GM20000 (cell line): ENCODE data around the gene STAG1.
"Not testable (repeated sequence)": the region's sequence is repeated elsewhere in the genome, so short reads cannot be mapped to it uniquely, and the experiment has no call there.

ENCODE experiments used
- DNase-seq: peaks from one replicate; pipeline ENCODE4 v3.0.0; 2012; ENCODE audit warnings: low spot score
- TF ChIP-seq, protein P1 (sequence below): IDR thresholded peaks from 2 replicates; pipeline ENCODE4 v1.5.1; 2012; ENCODE audit warnings: mild to moderate bottlenecking, control low read depth; ENCODE audit errors: extremely low read depth, missing control alignments

STAG1 gene

DNA sequence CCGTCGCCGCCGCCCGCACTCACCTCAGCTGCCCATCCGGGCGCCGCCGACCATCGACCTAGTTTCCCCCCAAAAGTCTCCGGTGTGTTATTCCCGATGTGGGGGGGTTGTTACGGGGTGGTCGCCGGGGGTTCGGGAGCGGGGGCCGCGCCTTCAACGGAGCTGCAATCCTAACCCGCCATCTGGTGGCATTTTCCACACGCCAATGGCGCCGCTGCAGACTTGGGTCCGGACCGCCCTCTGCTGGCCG is at the start of gene STAG1:
Gene STAG1, minus strand, starts transcription at position 207 of the 250 bp plus-strand sequence. CDS start 121,480 bp downstream, outside the sequence.
- no peak for DNase-seq

DNA sequence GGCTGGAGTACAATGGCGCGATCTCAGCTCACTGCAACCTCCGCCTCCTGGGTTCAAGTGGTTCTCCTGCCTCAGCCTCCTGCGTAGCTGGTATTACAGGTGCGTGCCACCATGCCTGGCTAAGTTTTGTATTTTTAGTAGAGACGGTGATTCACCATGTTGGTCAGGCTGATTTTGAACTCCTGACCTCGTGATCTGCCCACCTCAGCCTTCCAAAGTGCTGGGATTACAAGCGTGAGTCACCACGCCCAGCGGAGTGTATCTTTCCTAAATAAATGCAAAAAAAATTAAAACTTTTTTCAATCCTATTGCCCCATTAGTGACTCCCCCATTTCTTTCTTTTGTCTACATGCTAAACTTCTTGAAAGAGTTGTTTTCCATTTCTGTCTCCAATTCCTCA is 49.0 kb upstream of the STAG1 start:
- DNase-seq = not testable (repeated sequence)

More for the DNA sequence above, at the start of gene STAG1:
- TF ChIP-seq, protein P1, sequence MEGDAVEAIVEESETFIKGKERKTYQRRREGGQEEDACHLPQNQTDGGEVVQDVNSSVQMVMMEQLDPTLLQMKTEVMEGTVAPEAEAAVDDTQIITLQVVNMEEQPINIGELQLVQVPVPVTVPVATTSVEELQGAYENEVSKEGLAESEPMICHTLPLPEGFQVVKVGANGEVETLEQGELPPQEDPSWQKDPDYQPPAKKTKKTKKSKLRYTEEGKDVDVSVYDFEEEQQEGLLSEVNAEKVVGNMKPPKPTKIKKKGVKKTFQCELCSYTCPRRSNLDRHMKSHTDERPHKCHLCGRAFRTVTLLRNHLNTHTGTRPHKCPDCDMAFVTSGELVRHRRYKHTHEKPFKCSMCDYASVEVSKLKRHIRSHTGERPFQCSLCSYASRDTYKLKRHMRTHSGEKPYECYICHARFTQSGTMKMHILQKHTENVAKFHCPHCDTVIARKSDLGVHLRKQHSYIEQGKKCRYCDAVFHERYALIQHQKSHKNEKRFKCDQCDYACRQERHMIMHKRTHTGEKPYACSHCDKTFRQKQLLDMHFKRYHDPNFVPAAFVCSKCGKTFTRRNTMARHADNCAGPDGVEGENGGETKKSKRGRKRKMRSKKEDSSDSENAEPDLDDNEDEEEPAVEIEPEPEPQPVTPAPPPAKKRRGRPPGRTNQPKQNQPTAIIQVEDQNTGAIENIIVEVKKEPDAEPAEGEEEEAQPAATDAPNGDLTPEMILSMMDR = peak; percentile 100

DNA sequence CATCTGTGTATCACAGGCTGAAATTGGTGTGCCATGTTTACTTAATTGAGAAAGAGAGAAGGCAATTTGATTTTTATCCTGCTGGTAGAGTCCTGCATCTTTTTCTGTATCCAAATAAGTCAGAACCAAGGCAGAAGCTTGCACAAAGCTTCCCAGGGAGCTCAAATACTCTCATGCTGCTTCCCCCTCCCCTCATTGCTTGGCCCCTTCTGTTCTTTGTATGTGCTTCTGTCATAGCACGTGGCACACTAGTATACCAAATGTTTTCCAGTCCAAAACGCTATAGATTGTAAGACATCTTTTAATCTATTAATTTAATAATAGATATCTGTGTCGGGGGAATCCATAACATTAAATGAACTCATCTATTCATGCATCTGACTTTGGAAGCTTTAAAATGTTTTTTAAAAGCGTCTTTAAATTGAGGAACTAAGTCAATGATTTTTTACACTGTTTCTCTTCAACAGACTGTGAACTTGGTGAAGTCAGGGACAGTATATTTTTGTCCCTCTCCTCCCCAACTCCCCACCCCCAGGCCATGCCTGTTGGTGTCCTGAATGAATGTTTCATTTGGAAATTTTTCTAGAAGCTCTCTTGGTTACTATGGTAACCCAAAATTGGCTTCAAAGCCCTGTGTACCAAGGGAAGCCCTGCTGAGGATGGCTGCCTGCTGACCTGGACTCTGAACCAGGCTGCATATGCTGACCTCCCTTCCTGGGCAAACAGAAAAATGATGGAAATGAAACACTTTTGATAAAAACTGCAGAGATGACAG is 40.6 kb upstream of the STAG1 start:
- DNase-seq = no peak
- TF ChIP-seq, protein P1 = no peak

DNA sequence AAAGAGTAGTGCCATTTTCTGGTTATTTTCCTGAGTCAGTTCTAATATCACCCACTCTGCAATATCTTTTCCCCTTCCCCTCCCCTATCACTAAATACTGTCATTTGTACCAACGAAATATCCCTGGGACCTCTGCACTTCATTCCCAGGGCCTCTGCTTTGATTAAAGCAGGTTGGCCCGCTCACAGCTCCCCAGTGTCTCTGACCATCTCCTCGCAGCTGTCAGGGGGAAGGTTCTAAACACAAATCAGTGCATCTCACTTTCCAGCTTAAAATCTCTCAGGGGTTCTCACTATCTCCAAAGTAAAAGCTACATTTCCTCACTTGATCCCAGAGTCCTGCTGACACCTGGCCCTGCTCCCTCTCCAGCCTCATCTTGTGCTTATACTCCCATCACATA is 38.6 kb upstream of the STAG1 start:
- TF ChIP-seq, protein P1 = no peak
- no peak for DNase-seq

DNA sequence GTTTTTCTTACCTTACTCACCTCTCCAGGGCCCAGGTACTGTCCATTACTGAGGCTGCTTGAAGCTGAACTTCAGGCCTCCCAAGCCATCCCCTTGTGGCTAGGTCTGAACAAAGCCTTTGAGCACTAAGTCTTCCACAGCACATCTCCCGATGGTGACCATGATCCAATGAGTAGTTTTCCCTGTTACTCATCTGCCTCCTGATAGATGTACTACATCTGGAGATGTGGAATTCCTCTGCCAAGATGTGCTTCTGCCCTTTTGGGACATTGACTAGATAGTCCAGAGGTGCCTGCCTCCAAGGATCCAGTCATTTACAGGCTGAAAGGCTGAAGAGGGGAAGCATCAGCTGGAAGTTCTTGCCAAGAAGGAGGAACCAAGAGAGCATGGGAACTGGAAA is 37.8 kb upstream of the STAG1 start:
- DNase-seq = no peak
- TF ChIP-seq, protein P1 = no peak

DNA sequence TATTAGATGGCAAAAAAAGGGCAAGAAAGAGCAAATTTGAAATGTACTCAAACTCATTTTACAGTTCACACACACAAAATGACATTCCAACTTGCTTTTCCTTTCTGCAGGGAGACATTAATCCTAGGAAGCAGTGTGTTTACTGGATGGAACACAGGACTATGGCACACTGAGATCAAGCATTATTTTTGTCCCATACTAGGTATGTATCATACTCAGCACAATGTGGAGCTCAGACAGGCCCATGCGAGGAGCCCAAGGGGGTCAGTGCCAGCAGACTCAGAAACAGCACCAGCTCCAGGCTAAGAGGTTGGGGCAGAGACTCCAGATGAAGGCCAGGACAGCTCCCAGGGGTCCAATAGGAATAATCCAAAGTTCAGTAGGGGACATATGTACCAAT is 36.0 kb upstream of the STAG1 start:
- TF ChIP-seq, protein P1 = no peak
- DNase-seq = no peak

DNA sequence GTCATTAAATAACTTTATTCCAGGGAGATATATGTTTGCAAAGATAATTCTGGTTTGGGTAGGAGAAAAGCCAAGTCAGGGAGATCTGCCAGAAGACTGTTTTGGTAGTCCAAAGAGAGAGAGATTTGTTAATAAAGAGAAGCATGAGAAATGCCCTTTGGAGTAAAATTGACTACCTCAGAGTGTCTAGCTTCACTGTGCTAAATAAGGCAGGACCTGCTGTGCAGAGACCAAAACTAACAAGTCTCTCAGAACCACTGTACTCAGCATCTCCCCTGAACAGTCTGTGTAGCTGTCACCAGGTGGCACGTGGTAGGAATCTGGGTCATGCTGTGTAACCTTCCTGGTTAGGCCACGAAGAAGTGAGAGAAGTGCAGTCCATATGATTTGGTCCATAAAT is 35.2 kb upstream of the STAG1 start:
- peak; percentile 52 for DNase-seq
- TF ChIP-seq, protein P1 = no peak

DNA sequence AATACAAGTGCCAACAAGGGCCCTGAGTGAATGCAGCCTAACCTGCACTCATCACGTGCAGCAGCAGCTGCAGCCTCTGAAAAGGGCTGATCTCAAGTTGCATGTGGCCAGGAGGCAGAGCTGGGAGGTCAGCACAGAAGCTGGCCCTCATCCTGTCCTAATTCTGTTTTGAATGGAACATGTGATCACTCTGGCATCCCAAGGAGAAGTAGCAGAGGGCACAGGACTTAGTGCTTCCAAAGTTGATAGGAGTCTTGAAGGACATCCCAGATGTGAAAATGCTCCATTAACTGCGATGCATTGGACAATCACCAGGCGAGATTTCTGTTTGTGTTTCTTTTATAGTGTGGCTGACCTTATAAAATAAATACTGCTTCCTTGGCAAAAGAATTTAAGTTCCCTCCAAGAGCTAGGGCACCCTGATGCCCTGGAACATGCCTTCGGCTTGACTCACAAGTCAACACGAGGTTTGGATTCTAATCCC is 31.6 kb upstream of the STAG1 start:
- DNase-seq = no peak
- TF ChIP-seq, protein P1 = no peak
